Hypothalamus (tissue), 51 donors: ENCODE data around the gene MAGEA1.
"Not testable (repeated sequence)": the region's sequence is repeated elsewhere in the genome, so short reads cannot be mapped to it uniquely, and the experiment has no call there.

Experiments used
- DNase-seq, 51 donors: peaks; one replicate each; lab custom pipeline; 2025; lab: John Stamatoyannopoulos, UW

The MAGEA1 gene, protein sequence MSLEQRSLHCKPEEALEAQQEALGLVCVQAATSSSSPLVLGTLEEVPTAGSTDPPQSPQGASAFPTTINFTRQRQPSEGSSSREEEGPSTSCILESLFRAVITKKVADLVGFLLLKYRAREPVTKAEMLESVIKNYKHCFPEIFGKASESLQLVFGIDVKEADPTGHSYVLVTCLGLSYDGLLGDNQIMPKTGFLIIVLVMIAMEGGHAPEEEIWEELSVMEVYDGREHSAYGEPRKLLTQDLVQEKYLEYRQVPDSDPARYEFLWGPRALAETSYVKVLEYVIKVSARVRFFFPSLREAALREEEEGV

GRCh38 chrX:153179131-153179530, at the start of gene MAGEA1:
TSS of gene MAGEA1 (plus strand) at chrX:153179284. CDS start at chrX:153182390, 3,106 bp downstream.
- no peak for DNase-seq

GRCh38 chrX:153132924-153133323, 46.2 kb upstream of the MAGEA1 start:
- not testable (repeated sequence) for DNase-seq

DNA sequence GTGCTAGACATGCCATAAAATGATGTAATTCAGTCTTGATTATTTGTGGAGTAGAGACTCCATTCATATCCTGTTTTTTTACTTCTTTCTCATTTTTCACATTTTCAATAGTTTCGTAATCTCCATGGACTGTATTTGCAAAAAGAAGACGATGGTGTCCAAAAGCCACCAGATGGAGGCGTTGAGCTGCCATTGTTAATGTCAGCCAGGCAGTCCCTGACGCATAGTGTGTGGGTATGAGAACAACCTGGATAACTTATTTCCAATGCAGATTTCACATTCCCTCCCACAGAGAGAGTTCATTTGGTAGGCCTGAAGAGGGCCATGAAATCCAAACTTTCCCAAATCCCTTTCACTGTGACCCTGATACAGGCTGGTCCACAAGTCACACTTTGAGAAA, 40.0 kb upstream of the MAGEA1 start:
- not testable (repeated sequence) for DNase-seq

- DNase-seq = not testable (repeated sequence)
These were observed 32.8 kb upstream of the MAGEA1 start for GRCh38 chrX:153146288-153146687.

DNA sequence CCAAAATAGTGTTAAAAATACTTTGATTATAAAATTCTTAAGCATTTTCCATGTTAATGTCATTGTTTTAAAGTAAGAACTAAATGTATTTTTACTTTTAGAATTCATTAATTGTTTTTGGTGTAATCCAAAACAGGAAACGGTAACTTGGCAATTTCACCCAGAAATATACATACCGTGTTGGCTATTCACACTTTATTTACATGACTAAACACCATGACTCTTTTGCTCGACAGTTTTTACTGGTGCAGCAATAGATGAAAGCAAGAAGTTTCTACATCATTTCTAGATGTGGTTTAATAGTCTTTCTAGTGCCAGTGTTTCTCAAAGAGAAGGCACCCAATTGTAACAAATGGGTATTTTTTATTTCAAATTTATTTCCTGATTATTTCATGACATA, 25.6 kb upstream of the MAGEA1 start:
- DNase-seq = no peak

DNA sequence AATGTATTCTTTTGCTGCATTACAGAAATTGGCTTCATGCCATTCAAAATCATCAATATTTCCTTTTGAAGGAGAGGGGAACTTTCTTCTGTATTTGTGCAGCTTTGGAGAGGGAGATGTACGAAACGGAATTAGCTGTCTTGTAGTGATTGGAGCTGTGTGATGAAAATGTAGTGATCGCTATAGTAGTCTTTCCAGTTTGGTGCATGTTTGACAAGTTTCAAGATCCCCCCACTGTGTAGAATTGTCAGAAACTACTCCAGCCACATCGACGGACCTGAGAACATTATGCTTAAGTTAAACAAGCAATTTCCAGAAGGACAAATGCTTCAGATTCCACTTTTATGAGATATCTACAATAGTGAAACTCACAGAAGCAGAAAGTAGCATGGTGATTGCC, 21.6 kb upstream of the MAGEA1 start:
- DNase-seq = no peak

GRCh38 chrX:153158319-153158718, 20.8 kb upstream of the MAGEA1 start:
- no peak for DNase-seq

DNA sequence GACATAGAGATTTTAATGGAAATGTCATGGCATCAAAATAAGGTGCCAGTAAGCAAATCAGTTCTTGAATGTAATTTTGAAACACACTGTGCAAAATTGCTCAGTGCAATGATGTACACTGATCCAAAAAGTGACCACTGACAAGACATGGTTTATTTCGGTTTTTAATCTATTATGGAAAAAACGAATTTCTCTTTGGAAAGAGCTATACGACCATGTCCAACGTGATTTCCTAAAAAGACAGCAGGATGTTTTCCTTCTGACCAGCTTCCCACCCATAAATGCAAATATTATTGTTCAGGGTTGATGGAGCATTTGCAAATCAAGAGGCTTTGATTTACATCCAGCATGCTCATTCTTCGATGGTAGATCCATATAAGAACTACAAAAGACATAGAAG, 17.1 kb upstream of the MAGEA1 start:
- no peak for DNase-seq

DNA sequence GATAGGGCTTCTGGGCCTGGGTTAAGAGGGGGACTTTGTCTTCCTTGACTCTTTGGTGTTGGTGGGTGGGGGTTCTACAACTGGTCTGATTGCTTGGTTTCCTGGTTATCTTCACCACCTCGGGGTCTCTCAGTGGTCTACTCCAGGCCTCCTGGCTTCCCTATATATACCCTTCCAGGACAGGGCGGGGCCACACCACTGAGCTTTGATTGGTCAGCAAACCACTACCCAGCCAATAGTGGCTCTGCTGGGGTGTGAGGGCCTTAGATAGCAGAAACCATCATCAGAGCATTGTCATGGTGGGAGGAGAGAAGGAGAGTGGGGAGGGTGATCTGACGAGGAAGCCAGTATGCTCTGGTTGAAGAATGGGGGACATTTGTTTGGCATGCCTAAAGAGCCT, 14.4 kb upstream of the MAGEA1 start:
- DNase-seq = no peak

DNA sequence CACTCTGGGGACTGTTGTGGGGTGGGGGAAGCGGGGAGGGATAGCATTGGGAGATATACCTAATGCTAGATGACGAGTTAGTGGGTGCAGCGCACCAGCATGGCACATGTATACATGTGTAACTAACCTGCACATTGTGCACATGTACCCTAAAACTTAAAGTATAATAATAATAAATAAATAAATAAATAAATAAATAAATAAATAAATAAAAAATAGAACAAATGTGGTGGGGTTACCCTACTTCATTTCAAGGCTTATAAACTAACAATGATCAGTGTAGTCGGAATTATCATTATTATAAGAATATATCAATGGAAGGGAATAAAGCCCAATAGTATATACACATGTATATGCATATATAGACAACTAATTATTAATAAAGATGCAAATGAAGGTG, 10.7 kb upstream of the MAGEA1 start:
- not testable (repeated sequence) for DNase-seq

DNA sequence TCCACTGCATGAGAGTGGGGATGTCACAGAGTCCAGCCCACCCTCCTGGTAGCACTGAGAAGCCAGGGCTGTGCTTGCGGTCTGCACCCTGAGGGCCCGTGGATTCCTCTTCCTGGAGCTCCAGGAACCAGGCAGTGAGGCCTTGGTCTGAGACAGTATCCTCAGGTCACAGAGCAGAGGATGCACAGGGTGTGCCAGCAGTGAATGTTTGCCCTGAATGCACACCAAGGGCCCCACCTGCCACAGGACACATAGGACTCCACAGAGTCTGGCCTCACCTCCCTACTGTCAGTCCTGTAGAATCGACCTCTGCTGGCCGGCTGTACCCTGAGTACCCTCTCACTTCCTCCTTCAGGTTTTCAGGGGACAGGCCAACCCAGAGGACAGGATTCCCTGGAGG, 2.7 kb downstream of the MAGEA1 start:
- no peak for DNase-seq

DNA sequence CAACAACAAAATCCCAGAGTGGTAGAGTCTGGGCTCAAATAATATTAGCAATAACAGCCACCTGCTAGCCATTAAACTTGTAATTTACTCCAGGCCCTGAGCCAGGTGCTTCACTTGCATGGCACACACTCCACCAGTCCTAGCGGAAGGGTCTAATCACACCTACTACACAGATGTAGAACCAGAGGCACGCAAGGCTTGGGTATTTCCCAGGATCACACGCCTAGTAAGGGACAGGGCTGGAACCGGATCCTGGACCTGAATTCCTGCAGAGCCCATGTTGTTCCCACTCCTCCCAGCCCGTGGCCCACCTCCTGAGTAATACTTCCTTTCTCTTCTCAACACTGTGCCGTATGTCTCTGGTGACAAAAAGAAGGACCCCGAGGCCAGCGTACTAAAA, 5.7 kb downstream of the MAGEA1 start:
- DNase-seq = no peak

DNA sequence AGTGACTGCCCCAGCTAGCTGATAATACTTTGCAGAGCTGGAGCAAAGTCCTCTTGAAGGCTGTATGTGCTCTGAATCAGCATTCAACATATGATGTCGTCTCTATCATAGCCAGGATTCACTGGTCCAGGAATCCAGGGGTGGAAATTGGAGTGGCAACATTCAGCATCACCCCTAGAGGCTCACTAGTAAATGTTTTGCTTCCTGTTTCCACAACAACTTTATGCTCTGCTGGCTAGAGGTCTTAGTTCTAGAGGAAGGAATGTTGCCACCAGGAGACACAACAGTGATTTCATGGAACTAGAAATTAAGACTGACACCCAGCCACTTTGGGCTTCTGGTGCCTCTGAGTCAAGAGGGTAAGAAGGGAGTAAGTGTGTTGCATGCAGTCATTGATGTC, 11.3 kb downstream of the MAGEA1 start:
- no peak for DNase-seq

GRCh38 chrX:153200462-153200861, 21.4 kb downstream of the MAGEA1 start:
- DNase-seq = no peak

GRCh38 chrX:153206425-153207046, 27.5 kb downstream of the MAGEA1 start:
- no peak for DNase-seq

DNA sequence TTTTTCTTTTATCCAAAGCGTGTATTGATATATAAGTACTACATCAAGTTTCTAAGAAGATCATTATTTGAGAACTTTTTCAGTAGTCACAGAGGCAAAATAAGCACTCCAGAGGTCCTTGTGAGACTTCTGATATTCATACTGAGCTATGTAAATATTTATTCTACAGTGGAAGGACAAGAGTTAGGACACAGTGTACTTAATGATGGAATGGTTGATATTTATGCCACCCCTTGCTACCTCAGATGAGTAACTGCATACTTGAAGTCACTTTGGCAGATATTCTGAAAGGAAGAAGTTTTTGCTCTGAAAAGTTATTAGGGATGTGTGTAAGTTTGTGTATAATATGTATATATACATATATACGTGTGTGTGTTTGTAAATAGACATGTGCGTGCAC, 30.3 kb downstream of the MAGEA1 start:
- DNase-seq = no peak

DNA sequence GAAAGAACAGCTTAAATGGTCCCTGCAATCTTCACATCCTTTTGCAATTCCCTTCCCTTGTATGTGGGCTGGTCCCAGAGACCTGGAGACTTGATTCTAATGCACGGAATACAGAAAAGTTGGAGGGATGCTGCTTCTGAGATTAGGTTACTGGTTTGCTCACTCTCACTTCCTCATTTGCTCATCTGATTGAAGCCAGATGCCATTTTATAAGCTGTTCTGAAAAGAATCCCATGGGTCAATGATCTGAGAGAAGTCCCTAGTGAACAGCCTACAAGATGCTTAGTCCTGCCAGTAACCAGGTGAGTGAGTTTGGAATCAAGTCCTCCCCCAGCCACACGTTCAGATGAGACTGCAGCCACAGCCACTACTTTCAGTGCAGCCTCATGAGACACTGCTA, 35.9 kb downstream of the MAGEA1 start:
- no peak for DNase-seq

- no peak for DNase-seq
These were observed 37.8 kb downstream of the MAGEA1 start for GRCh38 chrX:153216926-153217325.

DNA sequence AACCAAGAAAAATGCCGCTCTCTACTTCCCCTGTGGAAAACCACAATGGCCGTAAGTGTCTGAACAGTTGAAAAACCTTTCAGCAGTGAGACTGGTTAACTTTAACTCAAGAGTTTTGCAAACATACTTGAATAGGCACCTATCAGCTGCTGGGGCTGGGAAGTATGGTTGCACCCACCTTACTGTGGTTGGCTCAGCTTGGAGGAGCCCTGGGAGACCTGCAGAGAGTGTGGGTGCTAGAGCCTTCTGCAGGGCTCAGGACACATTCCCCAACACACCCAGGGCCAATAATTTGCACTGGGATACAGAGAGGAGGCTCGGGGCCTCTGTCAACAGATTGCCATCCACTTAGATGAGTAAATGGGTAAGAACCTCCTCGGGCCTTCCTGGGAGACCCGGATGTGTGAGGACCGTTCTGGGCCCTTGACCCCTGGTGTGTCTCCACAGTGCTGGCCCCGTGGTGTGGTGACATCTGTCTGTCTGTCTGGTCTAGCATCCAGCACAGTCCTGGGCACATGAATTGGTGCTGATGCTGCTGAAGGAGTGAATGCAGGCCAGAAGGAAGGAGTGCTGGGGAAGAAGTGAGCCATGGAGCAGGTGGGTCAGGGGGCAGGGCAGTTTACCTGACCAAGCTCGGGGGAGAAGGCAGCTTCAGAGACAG, 46.5 kb downstream of the MAGEA1 start:
- no peak for DNase-seq

GRCh38 chrX:153226344-153227185, 47.5 kb downstream of the MAGEA1 start:
- DNase-seq = no peak
